ELF-1 (cell line): ENCODE measurements around the gene FOCAD.

Source experiments
- DNase-seq: peaks from one replicate; pipeline ENCODE4 v3.0.0-alpha.2; 2016; ENCODE audit warnings: low read depth, low spot score

FOCAD gene

DNA sequence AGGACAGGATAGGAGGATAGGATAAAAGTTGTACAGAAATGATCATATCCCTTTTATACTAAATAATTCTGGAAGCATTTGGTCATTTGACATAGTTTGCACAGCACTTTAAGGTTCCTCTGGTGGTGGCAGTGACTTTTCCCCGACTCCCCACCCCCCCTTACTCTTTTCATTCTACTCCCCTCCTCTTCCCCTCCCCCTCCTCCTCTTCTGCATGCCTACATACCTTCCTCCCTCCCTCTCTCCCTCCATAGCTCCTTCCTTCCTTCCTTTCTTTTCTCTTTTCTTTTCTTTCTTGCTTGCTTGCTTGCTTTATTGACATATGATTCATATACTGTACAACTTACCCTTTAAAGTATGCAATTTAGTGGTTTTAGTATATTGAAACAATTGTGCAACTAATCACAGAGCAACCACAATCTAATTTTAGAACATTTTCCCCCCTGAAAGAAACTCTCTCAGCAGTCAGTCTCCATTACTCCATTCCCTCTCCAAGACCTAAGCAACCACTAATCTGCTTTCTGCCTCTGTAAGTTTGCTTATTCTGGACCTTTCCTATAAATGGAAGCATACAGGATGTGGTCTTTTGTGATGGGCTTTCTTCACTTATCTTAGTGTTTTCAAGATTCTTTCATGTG, 188.4 kb downstream of the FOCAD start:
- no peak for DNase-seq

DNA sequence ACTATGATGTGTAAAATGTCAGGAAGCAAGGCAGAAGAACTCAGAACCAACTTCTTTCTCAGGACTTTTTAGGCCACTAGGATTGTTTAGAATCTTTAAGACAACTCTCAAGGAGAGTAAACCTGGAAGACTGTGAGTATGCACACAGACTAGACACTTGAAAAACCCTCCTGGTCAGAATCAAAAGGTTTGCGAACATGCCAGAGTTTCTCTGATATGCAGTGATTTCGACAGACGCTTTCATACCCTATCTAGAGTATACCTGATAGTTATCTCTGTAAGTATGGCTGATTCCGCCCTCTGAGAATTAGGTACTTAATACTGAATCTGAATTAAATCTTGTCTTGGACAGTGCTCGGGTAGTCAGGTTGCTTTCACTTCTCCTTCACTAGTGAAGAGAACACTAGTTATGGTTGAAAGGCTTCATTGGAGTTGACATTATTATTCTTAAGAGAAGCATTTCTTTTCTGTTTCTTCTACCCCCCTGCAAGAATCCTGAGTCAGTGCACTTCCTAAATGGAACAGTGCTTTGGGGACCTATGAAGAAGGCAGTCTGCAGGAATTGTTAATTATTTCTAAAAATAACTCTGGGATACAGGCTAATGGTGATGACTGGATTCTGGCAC, 189.3 kb downstream of the FOCAD start:
- no peak for DNase-seq

GRCh38 chr9:20880271-20880670, 196.2 kb downstream of the FOCAD start:
- peak; percentile 40 for DNase-seq

DNA sequence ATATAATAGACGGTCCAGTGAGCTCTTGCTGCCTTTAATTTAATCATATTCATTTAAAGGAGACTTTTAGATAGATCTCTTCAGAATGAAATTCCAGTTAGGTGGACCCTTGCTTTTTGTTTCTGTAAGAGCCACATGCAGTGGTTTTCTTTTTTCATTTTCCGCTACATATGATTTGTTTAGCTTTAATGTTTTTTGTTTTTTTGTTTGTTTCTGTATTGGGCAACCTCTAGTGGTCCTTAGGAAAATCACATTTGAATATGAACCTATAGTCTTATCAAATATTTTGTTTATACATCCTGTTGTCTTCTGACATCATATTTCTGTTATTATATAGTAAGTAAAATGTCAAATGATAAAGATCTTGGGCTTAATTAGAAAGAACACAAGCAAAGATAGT, 196.6 kb downstream of the FOCAD start:
- DNase-seq = no peak

- no peak for DNase-seq
Observed at GRCh38 chr9:20884985-20885593, 201.0 kb downstream of the FOCAD start.

- no peak for DNase-seq
Observed at GRCh38 chr9:20898885-20899554, 215.0 kb downstream of the FOCAD start.

- DNase-seq = no peak
Observed at GRCh38 chr9:20903212-20903611, 219.2 kb downstream of the FOCAD start.

DNA sequence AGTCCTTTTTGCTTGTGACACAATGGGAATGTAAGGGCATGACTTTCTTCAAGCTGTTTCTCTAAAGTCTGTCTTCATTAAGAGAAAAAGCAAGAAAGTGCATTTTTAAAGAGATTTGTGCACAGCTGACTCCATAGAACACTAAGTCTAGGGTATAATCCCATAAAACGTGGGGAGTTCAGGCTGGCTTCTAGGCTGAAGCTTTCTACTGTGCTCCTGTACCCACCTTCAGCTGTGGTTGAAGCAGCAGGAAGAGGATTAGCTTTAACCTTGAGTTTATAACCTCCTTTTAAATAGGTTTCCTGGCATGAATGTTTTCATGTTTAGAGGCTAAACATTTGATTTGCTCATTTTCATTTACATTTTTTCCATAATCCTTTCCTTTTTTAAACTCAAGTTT, 220.9 kb downstream of the FOCAD start:
- DNase-seq = no peak

DNA sequence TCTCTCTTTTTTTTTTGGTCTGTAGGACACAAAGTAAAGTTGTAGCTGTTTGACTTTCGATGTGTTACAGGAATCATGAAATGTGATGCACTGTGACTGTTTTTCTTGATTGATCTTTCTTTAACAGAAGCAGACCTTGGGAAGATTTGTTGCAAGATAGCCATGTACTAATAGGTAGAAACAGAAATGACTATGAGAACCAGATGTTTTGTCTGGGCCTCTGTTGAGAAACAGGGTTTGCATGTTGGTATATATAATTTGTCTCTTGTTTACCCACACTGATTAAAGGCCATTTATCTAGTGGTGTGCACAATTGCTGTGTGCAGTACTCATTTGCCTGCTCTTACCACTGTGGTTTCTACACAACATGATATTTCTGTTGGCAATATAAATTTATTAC, 222.3 kb downstream of the FOCAD start:
- no peak for DNase-seq

DNA sequence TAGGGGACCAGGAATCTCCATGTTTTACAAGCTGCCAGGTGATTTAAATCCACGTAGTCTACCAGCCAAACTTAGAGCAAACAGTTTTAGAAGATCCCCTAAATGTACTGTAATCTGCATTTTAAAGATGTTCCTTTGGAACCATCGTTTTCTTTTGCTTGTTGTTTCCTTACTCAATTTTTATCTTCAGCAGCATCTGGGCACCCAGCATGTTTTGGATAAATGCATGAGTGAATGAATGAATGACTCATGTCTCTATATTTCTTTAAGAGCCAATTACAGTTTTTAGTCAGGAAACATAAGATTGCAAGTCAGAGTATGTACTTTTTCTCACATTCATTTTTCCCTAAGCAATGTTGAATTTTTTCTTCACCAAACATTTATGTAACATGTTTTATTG, 224.4 kb downstream of the FOCAD start:
- no peak for DNase-seq

DNA sequence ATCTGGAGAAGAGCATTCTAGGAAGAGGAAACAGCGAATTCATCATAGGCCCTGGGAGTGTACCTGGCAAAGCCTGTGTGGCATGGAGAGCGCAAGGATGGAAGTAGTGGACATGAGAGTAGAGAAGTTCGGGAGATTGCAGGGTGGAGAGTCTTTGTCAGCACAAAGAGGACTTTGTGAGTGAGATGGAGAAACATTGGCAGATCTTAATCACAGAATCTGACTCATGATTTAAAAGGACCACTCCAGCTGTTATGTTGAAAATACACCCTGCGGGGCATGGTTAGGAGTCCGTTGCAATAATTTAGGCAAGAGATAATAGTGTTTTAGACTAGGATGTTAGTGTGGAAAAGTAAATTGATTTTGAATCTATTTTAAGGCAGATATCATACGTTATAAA, 230.5 kb downstream of the FOCAD start:
- DNase-seq = no peak

- DNase-seq = no peak
Observed at GRCh38 chr9:20921362-20921761, 237.3 kb downstream of the FOCAD start.

GRCh38 chr9:20925256-20926045, 241.4 kb downstream of the FOCAD start:
- no peak for DNase-seq

- DNase-seq = no peak
Observed at GRCh38 chr9:20929276-20929675, 245.2 kb downstream of the FOCAD start.

DNA sequence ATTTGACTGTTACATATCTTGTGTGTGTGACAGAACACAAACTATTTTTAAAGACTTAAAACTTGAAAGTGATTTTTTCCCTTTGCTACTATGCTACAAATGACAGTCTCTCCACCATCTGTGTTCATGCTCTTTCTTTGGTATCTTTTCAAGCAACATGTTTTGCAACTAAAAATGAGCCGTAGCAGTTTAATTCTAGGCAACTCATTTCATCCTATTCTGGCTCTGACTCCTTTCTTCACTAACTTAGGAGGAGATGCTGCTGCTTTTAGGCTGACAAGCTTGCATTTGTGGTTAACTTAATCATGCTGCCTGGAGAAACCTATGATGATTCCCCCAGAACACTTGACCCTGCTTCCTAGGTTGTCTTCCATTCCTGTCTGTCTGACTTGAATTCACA, 246.8 kb downstream of the FOCAD start:
- DNase-seq = no peak

DNA sequence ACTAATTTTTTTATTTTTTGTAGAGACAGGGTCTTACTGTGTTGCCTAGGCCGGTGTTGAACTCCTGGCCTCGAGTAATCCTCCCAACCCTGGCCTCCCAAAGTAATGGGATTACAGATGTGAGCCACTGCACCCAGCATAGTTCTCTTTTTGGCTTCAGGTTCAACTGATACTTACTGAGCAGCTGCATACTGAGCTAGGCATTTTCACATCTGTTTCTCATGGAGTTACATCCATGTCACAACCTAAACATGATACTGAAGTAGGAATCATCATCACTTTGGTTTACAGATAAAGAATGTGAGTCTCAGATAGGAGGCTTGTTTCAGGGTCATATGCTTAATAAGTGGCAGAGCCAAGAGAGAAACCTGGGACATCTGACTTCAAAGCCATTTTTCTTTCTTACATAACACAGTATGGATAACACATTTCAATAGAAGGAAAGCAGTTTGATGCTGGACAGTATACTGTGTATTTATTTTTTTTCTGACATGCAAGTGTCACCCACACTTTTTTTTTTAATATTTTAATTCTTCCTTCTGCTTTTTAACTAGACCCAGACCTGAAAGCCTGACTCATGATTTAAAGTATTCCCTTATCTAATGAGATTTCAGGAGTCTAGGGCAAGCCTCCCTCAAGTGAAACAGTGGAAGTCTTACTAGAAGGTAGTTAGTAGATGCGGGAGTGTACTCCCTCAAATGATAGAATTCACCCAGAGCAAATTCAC, 256.6 kb downstream of the FOCAD start:
- no peak for DNase-seq

DNA sequence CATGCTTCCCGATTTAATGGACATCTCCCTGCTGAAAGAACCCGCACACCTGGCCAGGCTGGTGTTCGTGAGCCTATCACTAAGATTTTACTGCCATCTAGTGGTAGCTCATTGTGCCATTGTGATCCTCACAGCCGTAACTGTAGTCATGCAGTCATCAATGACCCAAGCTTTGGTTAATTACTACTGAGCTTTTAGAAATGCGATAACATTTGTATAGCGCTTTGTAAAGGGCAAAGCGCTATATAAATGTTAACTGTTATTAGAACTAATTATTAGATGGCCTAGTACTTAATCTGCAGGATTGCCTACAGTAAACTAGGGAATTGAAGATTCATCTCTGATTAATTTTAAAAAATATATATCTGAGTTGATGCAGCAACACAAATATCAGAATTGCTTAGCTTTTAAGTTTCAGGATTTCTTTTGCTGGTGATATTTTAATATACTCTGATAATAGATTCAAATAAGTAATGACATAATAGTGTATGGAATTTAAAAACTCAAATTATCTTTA, 257.2 kb downstream of the FOCAD start:
- peak; percentile 78 for DNase-seq

GRCh38 chr9:20944507-20944906, 260.4 kb downstream of the FOCAD start:
- no peak for DNase-seq

DNA sequence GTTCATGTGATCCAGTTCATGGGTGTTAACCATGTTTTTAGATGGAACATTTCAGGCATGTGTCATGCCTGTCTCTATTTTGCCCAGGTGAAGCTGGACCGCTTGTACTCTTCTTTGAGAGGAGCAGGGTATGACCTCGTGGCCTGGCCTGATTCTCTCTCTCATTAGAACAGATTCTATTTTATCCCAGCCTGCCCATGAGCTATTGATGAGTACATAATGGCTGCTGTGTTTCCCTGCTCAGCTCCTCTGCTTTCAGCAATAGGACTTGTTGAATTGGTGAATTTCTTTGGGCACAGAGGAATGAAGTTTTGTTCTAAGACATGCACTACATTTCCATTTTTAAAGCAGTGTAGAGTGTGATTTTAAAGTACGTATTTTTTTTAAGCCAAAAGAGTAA, 261.2 kb downstream of the FOCAD start:
- DNase-seq = no peak

DNA sequence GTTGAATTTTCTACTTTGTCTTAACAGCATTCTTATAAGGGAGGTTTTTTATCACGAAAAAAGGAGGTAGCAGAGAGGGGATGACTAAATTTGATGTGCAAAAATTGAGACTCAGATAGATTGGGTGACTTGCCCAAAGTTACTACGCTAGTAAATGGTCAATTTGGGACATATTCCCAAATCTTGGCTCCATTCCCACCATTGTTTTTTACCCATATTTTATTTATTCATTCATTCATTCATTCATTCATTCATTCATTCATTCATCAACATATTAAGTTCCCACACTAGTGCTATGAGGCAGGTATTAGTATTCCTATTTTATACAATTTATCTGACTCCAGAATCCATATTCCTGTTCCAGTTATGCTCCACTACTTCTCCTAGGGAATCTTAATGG, 261.8 kb downstream of the FOCAD start:
- no peak for DNase-seq

DNA sequence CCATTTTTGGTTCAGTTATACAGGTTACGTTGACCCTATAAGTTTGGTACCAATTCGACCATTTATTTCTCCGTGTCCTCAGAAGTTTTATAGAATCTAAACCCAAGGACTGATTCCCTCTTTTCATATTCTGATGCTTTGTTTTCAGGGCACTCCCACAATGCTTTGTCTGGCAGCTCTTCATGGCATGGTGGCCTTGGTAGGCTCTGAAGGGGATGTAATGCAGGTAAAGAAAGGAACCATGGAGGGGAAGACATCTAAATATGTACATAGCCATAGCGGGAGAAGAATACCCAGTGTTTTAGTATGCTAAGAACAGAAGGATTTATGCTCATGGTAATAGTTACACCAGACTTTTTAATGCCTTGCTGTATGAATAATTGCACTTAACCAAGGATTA, 264.6 kb downstream of the FOCAD start:
- DNase-seq = no peak
